Activated CD8-positive, alpha-beta memory T cell treated with anti-CD3 and anti-CD28 coated beads for 1 hour (primary cell): Measurements from ENCODE around the gene DUSP22.

Experiments
- DNase-seq, 2 donors: peaks; one replicate each; pipeline ENCODE4 v3.0.0-alpha.2; 2020; ENCODE audit warnings: low read depth in 1 of 2; ENCODE audit errors: extremely low read depth in 1 of 2

The DUSP22 gene

DNA sequence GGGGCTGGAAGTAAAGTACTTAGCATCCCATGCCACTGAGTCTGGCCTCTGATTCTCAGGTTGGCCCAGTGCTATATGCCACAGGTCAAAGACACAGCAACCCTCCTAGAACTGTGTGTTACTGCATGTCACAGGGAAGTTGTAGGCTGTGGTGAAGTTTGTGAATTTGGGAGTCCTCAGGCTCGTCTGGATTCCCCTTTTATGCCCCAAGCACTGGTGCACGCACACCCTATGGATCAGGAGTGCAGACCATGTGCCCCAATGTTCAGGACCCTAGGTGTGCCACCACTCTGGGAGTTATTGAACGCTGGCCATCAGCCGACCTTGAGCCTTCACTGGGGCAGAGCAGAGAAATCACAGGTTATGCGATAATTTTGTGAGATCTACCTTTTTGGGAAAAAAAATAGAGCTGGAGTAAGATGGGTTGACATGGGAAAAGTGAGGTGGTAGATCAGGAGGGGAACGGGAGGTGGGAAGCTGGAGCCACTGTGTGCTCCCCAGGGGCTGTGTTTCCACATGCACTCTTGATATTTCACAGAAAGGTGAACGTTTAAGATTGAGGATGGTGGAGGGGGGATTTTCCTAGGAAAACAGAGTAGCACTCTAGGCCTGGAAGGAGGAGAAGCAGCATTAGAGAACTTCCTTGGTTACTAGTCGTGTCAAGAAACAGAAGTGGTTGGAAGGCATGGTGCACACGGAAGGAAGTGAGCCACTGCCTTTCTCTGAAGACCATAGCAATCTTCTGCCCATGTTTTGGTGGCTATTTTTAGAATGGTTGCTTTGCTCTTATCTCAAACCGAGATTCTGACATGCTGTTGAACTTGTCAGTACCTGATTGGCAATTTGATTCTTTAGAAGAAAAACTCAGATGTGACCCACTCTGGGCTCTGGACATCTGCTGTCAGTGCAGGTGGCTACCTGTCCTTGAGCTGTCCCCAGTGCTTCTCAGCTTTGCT lies 44.1 kb downstream of the DUSP22 start:
- DNase-seq, result no peak

DNA sequence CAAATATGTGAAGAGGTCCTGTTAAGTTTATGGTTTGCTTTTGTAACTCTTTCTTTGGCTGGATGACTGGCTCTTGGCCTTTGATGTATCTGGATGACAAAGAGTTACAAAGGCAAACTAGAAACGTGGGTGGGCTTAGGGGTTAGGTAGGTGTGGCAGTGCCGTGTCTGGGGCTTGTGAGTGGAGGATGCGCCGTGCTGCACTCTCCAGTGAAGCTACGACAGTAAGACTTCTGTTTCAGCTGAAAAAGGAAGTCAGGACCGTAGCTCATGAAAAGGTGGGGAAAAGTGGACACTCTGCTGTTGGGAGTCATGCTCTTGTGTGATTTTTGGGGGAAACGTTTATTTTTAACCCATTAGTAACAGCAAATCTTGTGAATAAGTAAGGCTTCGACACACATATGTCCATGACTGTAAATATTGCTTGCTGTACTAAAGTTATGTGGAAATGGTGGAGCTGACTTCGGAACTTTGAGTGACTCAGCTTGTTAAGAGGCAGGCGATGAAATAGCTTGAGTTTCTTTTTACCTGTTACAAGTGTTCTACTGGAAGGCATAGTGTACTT lies 45.6 kb downstream of the DUSP22 start:
- DNase-seq, result no peak

DNA sequence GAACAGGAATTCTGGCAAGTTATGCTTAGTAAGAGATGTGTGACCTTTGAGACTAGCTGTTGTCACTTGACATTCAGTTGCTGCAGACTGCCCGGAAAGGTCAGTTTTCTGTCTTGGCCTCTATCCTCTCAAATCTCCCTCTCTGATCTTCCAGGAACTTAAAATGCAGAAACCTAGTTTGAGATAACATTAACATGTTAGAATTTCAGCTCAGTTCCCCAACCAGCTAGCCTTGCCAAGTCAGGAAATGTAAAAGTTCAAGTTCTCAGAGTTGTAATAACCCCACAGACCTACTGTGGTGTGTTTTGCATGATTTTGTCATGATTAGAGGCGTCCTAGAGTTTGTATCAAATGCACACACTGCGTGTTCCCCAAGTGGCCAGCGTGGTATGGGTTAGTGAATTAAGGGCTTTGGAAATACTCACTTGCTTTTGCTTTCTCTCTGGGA lies 46.6 kb downstream of the DUSP22 start:
- DNase-seq, result no peak

DNA sequence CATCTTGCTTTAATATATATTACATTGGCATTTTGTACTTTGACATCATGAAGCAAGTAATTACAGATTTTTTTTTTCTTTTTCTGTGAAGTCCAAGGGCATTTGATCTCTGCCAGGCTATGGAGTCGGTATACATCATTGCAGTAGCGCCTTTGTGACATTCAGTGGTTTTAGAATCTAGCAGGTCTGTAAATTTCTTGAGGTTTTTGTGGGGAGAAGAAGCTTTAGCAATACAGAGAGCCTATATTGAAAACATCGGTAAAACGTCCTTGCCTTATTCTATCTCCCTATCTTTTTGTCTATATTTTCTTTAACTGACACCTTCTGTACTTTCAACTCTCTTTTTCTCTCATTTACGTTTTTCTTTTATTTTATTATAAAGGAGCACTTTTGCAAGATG lies 47.2 kb downstream of the DUSP22 start:
- DNase-seq, result no peak

DNA sequence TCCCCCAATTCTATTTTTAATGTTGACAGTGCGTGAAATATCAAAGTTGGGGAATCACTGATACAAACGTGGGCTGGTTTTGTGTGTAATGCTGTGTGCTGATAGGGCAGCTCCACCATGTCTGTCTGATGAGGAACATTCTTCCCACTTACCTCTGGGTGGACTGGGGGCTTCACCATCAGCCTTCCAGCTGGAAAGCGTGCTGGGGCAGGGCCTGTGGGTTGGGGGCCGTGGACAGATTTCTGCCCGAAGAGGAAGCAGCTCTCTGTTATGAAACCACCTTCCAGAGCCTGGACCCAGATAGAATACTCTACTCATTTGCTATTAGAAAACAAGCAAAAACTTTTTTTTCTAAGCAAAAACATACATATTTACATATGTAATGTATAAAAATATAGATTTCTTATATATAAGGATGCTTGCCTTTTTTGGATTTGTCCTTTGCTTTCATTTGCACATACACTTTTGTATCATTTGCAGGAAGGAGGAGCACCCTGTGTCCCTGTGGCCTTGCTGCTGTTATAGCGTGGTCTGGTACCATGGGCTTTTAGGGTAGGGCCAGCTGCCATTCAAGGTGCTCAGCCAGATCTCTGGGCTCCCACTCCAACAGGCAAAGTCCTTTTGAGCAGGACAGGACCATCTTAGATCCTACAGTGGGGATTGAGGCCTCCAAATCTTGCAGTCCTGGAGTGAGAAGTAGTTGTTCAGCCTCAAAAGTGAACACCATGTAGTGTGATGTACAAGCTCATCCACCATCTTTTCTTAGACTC lies 48.1 kb downstream of the DUSP22 start:
- DNase-seq, result no peak

DNA sequence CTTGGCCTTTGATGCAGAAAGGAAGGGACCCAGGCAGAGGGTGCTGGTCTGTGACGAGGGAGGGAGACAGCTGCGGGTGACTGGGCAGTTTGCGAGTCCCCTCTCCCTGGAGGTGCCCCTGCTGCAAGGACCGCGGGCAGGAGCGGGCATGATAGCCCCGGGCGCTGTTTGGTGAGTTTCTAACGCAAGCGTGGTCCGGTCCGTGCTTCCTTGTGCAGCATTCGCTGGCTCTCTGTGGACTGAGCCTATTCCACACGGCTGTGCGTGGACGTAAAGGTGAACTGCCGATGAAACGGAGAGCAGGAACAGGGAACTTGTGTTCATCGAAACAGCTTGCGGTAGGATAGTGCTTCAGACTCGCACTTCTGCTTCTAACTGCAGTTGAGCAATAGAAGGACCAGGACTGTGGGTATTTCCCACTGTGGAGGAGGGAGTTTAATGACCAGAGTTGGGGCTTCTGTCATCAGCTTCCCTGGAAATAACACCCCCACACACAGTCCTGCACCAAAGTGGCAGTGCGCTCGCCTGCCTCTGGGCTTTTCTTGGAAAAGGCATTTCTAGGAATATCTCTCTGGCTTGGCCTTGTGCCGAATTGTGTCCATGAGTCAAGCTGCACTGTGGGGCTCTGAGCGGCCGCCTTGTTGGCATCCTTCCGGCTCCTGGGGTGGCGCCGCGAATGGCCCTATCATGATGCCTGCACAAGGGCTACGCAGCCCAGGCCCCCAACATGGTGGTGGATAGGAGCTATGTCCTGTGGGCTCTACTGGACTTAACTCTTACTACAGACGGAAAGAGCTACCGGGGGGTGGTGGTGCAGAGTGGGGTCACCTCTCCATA lies 48.9 kb downstream of the DUSP22 start:
- DNase-seq, result no peak

DNA sequence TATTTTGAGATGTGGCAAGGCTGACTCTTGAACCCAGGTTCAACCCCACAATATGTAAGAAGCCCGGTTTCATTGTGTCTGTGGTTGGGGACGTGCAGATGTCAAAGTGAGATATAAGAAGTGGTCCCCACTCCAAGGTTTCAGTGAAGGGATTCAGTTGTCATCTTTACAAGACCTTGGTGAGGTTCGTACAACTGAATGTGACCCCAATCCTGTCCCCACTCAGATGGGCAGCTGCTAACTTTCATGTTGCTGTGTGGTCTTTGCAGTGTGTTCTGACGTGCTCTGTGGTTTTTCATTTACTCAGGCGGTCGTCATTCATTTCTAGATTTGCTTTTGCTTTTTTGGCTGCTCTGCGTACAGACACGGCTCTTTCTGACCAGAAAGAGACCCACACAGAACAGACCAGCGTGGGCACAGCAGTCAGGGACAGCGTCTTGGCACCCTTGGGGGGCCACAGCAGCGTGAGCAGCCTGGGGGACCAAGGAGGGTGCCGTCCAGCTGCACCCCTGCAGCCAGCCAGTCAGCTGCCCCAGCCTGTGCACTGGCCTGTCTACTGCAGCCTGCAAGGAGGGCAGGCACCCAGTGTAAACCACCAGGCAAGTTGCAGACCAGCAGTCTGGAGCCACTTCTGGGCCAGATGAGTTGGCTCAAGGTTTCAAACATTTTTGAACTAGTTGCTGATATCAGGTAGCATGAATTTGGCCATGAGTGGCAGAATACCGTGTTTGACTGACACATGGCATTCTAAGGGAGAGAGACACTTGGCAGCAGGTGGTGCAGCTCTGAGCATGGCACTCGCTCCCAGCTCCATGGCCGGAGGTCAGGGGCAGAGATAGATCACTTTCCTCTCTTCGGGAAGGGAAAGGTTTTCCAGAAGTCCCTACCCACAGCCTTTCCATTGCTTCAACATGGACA lies 49.9 kb downstream of the DUSP22 start:
- no peak for DNase-seq

DNA sequence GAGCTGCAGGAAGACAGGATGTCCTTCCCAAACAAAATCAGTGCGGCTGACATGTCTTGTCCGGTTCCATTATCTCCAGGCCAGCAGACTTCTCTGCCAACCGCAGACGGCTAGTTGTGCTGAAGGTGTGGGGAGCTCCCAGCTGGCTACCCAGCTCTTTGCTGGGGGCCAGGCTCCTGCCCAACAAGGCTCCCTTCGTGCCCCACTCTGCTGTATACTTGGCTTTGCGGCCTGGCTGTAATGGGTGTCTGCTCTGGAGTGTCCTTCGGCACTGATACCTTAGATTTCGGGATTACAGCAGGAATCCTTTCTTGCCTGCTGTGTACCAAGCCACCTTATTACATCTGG lies 50.5 kb downstream of the DUSP22 start:
- DNase-seq, result no peak

DNA sequence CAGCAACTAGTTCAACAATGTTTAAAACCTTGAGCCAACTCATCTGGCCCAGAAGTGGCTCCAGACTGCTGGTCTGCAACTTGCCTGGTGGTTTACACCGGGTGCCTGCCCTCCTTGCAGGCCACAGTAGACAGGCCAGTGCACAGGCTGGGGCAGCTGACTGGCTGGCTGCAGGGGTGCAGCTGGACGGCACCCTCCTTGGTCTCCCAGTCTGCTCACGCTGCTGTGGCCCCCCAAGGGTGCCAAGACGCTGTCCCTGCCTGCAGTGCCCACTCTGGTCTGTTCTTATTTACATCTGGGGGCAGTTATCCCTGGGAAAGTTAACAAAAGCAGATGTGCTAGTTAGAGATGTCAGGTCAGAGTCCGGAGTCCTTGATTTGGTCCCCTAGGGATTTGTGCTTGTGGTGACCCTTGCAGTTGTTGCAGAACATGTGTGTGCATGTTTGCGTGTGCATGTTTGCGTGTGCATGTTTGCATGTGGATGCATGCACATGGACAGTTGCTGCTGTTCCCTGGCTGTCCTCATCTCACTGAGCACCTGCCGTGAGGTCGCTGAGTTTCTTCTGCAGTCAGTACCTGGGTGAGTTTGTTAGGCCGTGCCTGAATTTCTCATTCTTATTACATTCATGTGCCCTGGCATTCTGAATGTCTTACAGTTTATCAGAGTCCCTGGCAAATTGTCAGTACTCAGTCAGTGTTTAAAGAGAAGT lies 51.1 kb downstream of the DUSP22 start:
- no peak for DNase-seq

DNA sequence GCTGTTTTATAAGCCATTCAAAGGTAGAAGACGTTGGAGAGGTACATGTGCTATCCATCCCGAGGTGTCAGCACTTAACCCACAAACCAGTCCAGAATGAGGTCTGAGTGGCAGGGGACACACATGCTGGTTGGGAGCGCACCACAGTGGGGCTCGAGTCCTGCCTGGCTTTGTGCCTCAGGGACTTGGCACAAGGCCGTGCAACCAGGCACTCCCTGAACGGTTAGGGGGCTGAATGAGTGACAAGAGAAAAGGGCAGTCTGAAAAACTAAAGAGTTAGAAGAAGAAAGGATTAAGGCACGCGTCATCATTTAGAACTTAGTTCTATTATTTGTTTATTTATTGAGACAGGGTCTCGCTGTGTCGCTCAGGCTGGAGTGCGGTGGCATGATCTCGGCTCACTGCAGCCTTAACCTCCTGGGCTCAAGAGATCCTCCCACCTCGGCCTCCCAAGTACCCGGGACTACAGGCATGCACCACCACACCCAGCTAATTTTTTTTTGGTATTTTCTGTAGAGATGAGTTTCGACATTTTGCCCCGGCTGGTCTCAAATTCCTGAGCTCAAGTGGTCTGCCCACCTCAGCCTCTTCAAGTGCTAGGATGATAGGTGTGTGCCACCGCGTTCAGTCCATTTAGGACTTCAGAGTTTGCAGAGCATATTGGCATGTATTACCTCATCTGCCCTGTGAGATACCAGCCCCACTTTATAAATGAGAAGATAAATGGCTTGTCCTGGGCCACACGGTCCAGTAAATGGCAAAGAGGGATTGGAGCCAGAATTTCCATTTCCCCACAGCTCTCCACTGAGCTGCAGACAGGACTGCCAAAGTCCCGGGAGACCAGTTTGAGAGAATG lies 51.9 kb downstream of the DUSP22 start:
- no peak for DNase-seq

DNA sequence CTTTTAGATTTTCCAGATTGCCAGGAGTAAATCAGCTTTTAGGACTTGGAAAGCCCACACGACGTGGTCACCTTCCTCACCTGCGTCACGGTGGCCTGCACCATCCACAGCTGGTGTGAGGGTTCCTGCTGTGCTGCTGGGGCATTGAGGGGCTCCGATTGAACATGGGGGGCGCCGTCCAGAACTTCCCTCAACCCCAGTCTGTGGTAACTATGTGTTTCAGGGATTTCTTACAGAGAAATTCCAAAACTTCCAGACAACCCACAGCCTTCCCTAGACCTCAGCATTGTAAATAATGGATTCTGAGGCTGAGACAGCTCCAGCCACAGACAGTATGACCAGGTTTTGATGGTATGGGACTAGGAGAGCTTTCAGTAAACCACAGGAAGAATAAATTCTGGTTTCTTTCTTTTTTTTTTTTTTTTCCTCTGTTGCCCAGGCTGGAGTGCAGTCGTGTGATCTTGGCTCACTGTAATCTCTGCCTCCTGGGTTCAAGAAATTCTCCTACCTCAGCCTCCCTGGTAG lies 52.6 kb downstream of the DUSP22 start:
- no peak for DNase-seq

DNA sequence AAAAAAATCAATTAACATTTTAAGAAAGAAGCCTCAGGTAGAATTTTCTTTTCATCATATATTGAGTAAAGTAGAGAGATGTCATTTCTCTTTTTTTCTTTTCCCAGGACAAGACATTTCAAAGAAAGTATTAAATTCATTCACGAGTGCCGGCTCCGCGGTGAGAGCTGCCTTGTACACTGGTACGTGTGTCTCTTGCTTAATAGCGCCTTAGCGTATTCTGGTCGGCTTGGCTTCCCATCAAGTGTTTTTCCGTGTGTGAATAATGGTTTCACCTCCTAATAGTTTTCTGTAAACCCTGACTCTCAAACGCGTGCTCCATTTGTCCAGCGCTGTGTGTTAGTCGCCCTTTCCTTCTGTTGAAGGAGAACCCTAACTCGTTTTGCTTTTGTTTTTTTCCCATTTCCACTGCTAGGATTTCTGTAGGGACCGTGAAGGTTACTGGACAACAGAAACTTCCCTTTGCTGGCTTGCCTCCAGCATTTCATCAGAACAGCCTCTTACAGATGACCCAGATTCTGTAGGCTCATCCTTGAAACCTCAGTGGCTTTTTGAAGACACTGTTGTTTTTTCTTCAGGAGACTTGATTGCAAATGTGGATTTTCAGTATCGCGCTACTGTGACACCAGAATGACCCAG lies 53.6 kb downstream of the DUSP22 start:
- DNase-seq, result no peak

DNA sequence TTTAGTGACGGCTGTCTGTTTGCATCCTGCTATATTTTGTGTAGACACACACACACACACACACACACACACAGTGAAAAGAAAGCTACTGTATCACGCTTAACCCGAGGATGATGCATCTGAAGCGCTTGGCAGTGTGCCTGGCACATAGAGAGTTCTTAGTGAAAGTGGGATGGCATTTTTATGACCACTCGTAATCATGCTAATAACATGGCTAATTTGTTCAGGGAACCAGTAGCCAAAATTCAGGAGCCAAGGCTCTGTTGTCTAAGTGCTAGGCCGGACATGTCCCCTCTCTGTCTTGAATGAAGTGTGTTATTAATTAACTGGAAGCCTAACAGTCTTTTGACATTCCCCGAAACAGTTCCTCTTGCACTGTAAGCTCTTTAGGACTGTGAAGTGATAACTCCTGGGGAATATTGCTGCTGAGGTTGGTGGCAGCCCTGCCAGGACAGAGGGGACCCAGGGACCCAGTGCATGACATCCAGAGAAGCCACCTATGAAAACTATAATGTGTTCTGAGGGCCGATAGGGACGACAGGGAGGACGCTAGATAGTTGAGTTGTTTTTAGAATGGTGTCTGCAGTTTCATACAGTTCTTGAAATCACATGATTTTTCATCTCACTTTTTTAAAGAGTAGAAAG lies 54.2 kb downstream of the DUSP22 start:
- DNase-seq, result no peak

DNA sequence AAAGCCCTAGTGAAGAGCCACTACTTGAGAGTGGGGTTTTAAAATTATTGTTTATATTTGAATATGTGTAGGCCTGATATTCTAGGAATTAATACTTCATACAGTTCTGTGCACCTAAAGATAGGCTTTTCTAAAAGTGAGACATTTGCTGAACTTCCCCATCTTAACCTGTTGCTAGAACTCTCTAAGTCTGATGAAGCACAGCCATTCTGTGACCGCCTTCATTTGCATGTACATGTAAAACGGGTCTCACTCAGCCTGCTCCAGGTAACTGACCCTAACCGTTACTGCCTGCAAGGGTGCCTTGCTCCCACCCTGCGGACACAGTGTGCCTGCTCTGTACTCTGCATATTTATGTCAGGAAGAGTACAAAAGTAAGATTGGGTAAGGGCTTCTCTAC lies 54.9 kb downstream of the DUSP22 start:
- no peak for DNase-seq

DNA sequence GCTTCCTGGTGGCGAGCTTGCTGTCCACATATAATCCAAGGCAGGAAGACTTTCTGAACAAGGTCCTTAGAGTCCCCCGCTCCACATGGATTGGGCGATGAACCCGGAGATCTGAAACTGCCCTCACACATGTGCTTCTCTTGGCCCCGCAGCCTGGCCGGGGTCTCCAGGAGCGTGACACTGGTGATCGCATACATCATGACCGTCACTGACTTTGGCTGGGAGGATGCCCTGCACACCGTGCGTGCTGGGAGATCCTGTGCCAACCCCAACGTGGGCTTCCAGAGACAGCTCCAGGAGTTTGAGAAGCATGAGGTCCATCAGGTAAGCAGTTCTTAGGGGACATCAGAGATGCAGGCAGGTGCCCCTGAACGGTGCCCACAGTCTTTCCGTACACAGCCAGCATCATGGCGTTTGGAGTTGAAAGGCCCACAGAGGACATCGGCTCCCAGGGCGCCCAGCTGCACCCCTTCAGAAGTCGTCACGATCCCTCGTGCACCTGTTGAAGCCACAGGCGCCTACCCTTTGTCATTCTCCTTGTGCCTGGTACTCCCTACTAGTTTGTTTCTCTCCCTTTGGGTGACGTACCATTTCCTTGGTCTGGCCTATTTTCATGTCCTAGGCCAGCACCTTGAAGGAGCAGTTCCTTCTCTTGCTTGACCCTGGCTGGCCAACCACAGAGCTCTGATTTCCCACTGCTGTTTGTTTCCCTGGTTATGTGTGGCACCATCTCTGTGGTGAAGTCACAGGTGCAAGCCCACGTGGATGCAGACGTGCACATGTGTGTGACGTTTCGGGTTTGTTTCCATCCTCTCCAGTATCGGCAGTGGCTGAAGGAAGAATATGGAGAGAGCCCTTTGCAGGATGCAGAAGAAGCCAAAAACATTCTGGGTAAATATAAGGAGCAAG lies 55.9 kb downstream of the DUSP22 start:
- DNase-seq, result no peak

DNA sequence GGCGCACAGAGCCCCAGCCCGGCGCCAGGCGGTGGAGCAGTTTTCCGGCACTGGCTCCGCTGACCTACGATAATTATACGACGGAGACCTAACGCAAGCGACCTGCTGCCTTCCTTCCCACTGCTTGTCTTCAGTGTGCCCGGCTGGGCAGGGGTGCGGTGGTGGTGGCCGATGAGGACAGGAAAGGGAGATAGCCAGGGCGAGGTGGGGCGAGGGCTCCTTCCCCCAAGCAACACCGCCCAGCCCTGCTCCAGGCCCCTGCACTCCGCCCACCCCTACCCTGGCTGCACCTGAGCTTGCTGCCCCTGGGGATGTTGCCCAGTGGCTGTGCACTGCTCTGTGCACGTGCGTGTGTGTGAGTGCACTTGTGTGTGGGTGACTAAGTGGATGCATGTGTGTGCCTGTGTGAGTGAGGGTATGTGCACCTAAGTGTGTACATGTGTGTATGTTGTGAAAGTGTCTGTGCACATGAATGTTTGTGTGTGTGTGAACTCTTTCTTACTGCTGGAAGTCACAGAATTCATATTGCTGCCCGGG lies 56.6 kb downstream of the DUSP22 start:
- DNase-seq, result no peak
